Measurements from ENCODE around the gene CMIP.

- TF ChIP-seq POLR2A (IDR thresholded peaks at IDR 0.05): no peak
- TF ChIP-seq CTCF (IDR thresholded peaks at IDR 0.05): no peak
- TF ChIP-seq EP300 (IDR thresholded peaks at IDR 0.05): no peak
Measured at GRCh38 chr16:81618661-81619060, 174.1 kb downstream of the CMIP start.
